HUES48 (cell line): Measurements from ENCODE around the gene CNTN1.

Experiments
- H3K27ac ChIP-seq: one replicate; pipeline ENCODE4 v1.7.0; 2013; ENCODE audit warnings: low read depth, low read length, inconsistent platforms
- H3K27me3 ChIP-seq: 2 replicates; pipeline ENCODE4 v1.6.1; 2013; ENCODE audit warnings: mild to moderate bottlenecking, low read length; ENCODE audit not compliant: control insufficient read depth, insufficient read depth
- H3K36me3 ChIP-seq: 2 replicates; pipeline ENCODE4 v1.6.1; 2013; ENCODE audit warnings: low read length; ENCODE audit not compliant: control insufficient read depth, insufficient read depth
- H3K4me1 ChIP-seq: 2 replicates; pipeline ENCODE4 v1.6.1; 2013; ENCODE audit warnings: mild to moderate bottlenecking, low read length; ENCODE audit not compliant: control insufficient read depth, insufficient read depth
- H3K4me3 ChIP-seq: 2 replicates; pipeline ENCODE4 v1.5.1; 2013; ENCODE audit warnings: mild to moderate bottlenecking, low read depth, low read length
- H3K9ac ChIP-seq: 2 replicates; pipeline ENCODE4 v1.6.1; 2013; ENCODE audit warnings: mild to moderate bottlenecking, low read depth, low read length, moderate library complexity
- H3K9me3 ChIP-seq: 2 replicates; pipeline ENCODE4 v1.6.1; 2013; ENCODE audit warnings: low read length; ENCODE audit not compliant: control insufficient read depth, insufficient read depth

The CNTN1 gene

GRCh38 chr12:40697566-40698259 is 5.5 kb downstream of the CNTN1 start:
- Histone ChIP-seq H3K9ac (no peak overlapping the region), H3K4me3 (no peak overlapping the region), H3K27ac (no peak overlapping the region), H3K4me1 (0 out of 2 replicates have a peak, but pooled peaks cover 6% of the 10 kb centered on the region), H3K36me3 (no peaks in the 10 kb centered on the region), H3K27me3 (peaks cover 7% of the 10 kb centered on the region; the same call in 1 of the 2 replicates), H3K9me3 (no peaks in the 10 kb centered on the region)

- Histone ChIP-seq H3K9me3 (no peaks in the 10 kb centered on the region), H3K9ac (no peak overlapping the region), H3K27ac (no peak overlapping the region), H3K36me3 (no peaks in the 10 kb centered on the region), H3K4me1 (no peaks in the 10 kb centered on the region), H3K4me3 (no peak overlapping the region), H3K27me3 (no peaks in the 10 kb centered on the region)
These were observed 9.5 kb downstream of the CNTN1 start for GRCh38 chr12:40701756-40702155.

- Histone ChIP-seq H3K9ac (no peak overlapping the region), H3K27me3 (no peaks in the 10 kb centered on the region), H3K4me1 (no peaks in the 10 kb centered on the region), H3K9me3 (no peaks in the 10 kb centered on the region), H3K27ac (no peak overlapping the region), H3K36me3 (no peaks in the 10 kb centered on the region), H3K4me3 (no peak overlapping the region)
These were observed 18.9 kb downstream of the CNTN1 start for GRCh38 chr12:40711121-40711520.

GRCh38 chr12:40714636-40715035 is 22.4 kb downstream of the CNTN1 start:
- H3K4me3 ChIP-seq = no peak overlapping the region
- no peaks in the 10 kb centered on the region for H3K36me3 ChIP-seq
- no peaks in the 10 kb centered on the region for H3K4me1 ChIP-seq
- no peak overlapping the region for H3K9ac ChIP-seq
- no peaks in the 10 kb centered on the region for H3K27me3 ChIP-seq
- H3K27ac ChIP-seq = no peak overlapping the region
- no peaks in the 10 kb centered on the region for H3K9me3 ChIP-seq

- Histone ChIP-seq H3K36me3 (no peaks in the 10 kb centered on the region), H3K27me3 (no peaks in the 10 kb centered on the region), H3K9me3 (no peaks in the 10 kb centered on the region), H3K27ac (no peak overlapping the region), H3K4me3 (no peak overlapping the region), H3K9ac (no peak overlapping the region), H3K4me1 (no peaks in the 10 kb centered on the region)
These were observed 23.8 kb downstream of the CNTN1 start for GRCh38 chr12:40716037-40716436.

GRCh38 chr12:40717576-40717975 is 25.3 kb downstream of the CNTN1 start:
- H3K9ac ChIP-seq = no peak overlapping the region
- H3K4me3 ChIP-seq = no peak overlapping the region
- no peak overlapping the region for H3K27ac ChIP-seq
- no peaks in the 10 kb centered on the region for H3K36me3 ChIP-seq
- H3K27me3 ChIP-seq = no peaks in the 10 kb centered on the region
- H3K9me3 ChIP-seq = no peaks in the 10 kb centered on the region
- H3K4me1 ChIP-seq = no peaks in the 10 kb centered on the region

- Histone ChIP-seq H3K27me3 (no peaks in the 10 kb centered on the region), H3K36me3 (no peaks in the 10 kb centered on the region), H3K4me3 (no peak overlapping the region), H3K4me1 (no peaks in the 10 kb centered on the region), H3K9me3 (no peaks in the 10 kb centered on the region), H3K9ac (no peak overlapping the region), H3K27ac (no peak overlapping the region)
These were observed 26.7 kb downstream of the CNTN1 start for GRCh38 chr12:40718878-40719372.

- Histone ChIP-seq H3K4me1 (0 out of 2 replicates have a peak, but pooled peaks cover 2% of the 10 kb centered on the region), H3K9me3 (no peaks in the 10 kb centered on the region), H3K4me3 (no peak overlapping the region), H3K27me3 (no peaks in the 10 kb centered on the region), H3K36me3 (no peaks in the 10 kb centered on the region), H3K9ac (no peak overlapping the region), H3K27ac (no peak overlapping the region)
These were observed 30.8 kb downstream of the CNTN1 start for GRCh38 chr12:40723001-40723400.

GRCh38 chr12:40726366-40726765 is 34.1 kb downstream of the CNTN1 start:
- Histone ChIP-seq H3K9me3 (no peaks in the 10 kb centered on the region), H3K4me3 (no peak overlapping the region), H3K27me3 (no peaks in the 10 kb centered on the region), H3K4me1 (0 out of 2 replicates have a peak, but pooled peaks cover 3% of the 10 kb centered on the region), H3K36me3 (no peaks in the 10 kb centered on the region), H3K27ac (no peak overlapping the region), H3K9ac (no peak overlapping the region)

GRCh38 chr12:40727774-40728483 is 35.7 kb downstream of the CNTN1 start:
- Histone ChIP-seq H3K27me3 (no peaks in the 10 kb centered on the region), H3K4me1 (peaks cover 15% of the 10 kb centered on the region), H3K27ac (no peak overlapping the region), H3K9ac (no peak overlapping the region), H3K9me3 (no peaks in the 10 kb centered on the region), H3K36me3 (no peaks in the 10 kb centered on the region), H3K4me3 (no peak overlapping the region)

- no peak overlapping the region for H3K9ac ChIP-seq
- H3K36me3 ChIP-seq = no peaks in the 10 kb centered on the region
- no peak overlapping the region for H3K4me3 ChIP-seq
- H3K27ac ChIP-seq = no peak overlapping the region
- H3K9me3 ChIP-seq = no peaks in the 10 kb centered on the region
- peaks cover 35% of the 10 kb centered on the region for H3K4me1 ChIP-seq
- H3K27me3 ChIP-seq = no peaks in the 10 kb centered on the region
These were observed 38.0 kb downstream of the CNTN1 start for GRCh38 chr12:40730281-40730680.
